GM10266 (cell line): Measurements from ENCODE around the gene PZP.
A peak's percentile ranks its signal among the peaks of the same experiment; 100 is the strongest.
"Not testable (repeated sequence)": the region's sequence is repeated elsewhere in the genome, so short reads cannot be mapped to it uniquely, and the experiment has no call there.

Experiments
- DNase-seq: peaks from one replicate; pipeline ENCODE4 v3.0.0; 2012; ENCODE audit errors: extremely low spot score
- TF ChIP-seq, protein P1 (sequence below): IDR thresholded peaks from 2 replicates; pipeline ENCODE4 v1.5.1; 2012; ENCODE audit warnings: mild to moderate bottlenecking, low read depth; ENCODE audit not compliant: control insufficient read depth, insufficient read depth; ENCODE audit errors: missing control alignments

Gene PZP

DNA sequence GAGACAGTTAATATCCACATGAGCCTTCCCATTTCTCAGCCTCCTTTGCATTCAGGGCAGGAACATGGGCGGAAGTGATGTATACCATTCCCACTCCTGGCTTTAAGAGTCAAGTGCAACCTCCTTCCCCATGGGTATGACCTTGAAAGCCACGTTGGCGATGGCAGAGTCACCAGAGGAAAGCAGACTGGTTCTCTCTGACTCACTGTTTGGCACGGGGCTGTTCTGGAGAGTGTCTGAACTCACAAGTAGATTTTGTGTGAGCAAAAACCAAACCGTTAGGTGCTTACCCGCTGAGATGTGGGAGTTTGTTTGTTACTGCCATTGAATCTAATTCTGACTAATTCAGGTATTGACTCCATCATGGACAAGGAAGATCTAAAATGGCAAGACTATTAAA, 36.7 kb upstream of the PZP start:
- TF ChIP-seq, protein P1, sequence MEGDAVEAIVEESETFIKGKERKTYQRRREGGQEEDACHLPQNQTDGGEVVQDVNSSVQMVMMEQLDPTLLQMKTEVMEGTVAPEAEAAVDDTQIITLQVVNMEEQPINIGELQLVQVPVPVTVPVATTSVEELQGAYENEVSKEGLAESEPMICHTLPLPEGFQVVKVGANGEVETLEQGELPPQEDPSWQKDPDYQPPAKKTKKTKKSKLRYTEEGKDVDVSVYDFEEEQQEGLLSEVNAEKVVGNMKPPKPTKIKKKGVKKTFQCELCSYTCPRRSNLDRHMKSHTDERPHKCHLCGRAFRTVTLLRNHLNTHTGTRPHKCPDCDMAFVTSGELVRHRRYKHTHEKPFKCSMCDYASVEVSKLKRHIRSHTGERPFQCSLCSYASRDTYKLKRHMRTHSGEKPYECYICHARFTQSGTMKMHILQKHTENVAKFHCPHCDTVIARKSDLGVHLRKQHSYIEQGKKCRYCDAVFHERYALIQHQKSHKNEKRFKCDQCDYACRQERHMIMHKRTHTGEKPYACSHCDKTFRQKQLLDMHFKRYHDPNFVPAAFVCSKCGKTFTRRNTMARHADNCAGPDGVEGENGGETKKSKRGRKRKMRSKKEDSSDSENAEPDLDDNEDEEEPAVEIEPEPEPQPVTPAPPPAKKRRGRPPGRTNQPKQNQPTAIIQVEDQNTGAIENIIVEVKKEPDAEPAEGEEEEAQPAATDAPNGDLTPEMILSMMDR, result no peak
- peak; percentile 43 for DNase-seq

DNA sequence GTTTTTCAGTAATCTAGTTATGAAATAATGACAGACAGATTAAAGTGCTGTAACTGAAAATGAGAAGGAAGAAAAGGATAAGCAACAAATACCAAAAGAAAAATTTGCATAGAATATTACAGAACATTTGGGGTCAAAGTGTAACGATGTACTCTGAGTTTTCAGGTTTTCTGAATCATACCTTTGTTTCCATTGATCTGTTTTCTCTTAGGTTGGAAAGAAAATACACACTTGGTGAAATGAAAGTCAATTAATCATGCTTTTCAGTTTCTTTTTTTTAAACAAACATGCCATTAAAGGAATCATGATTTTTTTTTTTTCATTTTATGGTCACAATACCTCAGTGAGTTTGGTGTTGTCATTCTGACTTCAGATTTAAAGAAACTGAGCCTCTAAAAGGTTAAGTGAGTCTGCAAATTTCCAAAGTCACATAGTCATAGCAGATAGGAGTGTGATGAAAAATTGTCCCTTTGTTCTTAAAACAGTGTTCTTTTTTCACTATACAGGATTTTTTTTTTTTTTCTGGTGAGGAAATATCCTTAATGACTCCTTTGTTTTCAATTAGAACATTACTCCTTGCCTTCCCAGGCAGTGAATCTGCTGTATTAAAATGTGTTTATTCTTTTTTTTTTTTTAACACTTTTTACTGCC, 35.9 kb upstream of the PZP start:
- TF ChIP-seq, protein P1, result no peak
- DNase-seq, result no peak

DNA sequence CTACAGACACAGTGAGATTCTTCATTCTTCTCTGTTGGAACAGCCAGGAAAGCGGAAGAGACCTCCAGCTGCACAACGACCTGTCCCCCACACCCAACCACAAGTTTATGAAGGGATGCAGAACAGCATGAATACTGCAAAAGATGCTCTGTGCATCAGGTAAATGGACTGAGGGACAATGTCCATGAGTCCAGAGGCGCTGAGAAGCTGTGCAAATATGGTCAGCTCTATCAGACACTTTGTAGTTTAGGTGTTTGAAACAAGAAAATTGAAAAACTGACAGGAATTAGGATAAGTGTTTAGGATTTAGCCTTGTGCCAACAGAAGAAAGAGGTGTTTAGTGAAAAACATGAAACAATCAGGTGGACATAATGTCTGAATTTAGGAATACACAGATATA, 33.1 kb upstream of the PZP start:
- TF ChIP-seq, protein P1, result no peak
- DNase-seq, result no peak

DNA sequence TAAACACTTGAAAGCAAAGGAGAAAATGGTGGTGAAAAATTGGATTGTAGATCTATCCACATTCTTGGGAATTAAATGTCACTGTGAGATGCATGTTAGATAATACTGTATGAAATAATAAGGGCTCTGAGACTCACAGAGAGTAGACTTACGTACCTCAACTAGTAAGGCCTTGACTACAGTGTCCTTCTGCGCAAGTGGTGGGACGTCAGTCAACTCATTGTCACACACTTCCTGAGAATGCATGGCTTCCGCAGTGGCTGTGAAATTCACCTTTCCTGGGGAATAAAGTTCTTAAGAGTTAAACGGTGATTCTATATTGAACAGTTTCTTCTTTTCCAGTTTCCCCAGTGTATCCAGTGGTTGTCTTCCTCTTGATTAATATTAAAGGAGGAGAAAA, 32.6 kb upstream of the PZP start:
- TF ChIP-seq, protein P1, result no peak
- DNase-seq, result no peak

DNA sequence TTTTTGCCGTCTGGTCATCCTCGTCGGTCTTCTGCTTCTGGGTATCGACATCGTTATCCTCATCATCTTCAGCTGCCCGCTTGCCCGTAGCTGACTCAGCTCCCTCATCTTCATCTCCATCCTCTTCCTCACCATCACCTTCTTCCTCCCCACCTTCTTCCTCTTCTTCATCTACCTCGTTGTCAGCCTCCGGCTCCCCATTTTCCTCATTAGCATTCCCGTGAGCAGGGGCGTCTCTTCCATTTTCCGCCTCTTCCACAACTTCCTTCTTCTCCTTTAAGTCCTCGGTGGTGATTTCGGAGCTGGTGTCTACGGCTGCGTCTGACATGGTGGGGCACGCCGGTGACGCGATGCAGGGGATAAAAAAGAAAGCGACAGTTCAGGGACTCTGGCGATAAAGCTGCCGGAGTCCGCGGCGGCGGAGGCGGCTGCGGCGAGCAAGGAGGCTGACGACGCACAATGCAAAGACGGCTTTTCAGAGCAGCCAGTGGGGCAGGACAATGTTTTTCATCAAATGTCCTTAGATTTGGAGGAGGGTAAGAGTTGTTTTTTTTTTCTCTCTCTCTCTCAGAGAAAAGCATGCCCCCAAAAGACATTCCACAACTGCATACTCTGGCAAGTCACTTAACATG, 31.9 kb upstream of the PZP start:
- DNase-seq, result not testable (repeated sequence)

DNA sequence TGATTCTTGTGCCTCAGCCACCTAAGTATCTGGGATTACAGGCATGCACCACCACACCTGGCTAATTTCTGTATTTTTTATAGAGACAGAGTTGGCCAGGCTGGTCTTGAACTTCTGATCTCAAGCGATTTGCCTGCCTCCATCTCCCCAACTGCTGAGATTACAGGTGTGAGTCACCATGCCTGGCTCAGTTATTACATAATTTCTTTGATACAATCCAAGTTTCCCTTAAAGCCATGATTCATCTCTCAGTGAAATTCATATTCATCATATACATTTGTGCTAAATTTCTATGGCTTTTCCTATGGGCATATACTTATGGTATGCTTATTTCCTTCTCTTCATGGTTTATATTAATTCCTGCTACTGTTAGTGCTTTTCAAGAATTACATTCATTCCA, 29.1 kb upstream of the PZP start:
- TF ChIP-seq, protein P1, result no peak
- DNase-seq, result no peak

DNA sequence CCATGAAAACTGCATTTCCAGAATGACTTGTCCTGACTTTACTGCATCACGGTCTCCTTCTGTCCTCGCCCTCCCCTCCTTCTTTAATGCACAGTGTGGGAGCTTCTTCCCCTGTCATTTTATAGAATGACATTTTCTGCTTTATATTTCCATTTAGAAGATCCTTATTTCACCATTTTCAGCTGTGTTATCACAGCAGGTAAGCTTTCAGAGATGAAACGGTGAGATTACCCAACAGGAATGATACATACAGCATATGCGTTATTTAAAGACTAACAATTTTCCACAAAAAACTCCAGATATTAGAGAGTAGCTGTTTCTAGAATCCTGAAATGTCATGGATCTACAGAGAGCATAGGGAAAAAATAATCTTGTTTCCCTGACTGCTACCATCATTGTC, 27.3 kb upstream of the PZP start:
- TF ChIP-seq, protein P1, result no peak
- DNase-seq, result no peak

DNA sequence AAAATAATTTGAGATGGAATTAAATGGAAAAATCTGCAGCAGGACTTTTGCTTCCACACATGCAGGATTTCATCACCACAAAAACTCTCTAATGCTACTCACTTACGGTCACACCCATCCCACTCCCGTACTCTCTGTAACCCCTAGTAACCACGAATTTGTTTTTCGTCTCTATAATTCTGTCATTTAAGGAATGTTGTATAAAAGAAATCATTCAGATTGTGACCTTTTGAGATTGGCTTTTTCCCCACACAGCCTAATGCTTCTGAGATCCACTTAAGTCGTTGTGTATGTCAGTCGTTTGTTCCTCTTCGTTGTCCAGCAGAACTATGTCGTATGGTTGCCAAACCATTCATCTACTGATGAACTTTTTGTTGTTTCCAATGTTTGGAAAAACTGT, 19.8 kb upstream of the PZP start:
- no peak for DNase-seq
- TF ChIP-seq, protein P1, result no peak
